22Rv1 (cell line): ENCODE data around the gene TMTC1.

Source experiments
- ZFX ChIP-seq: fragments of 450-650 bp; IDR thresholded peaks from 2 replicates; pipeline ENCODE4 v1.6.1; 2017; ENCODE audit warnings: antibody characterized with exemption, borderline replicate concordance
- TF ChIP-seq, protein P1 (sequence below): fragments of 450-650 bp; IDR thresholded peaks from 2 replicates; pipeline ENCODE4 v1.5.1; 2017; ENCODE audit warnings: mild to moderate bottlenecking

DNA sequence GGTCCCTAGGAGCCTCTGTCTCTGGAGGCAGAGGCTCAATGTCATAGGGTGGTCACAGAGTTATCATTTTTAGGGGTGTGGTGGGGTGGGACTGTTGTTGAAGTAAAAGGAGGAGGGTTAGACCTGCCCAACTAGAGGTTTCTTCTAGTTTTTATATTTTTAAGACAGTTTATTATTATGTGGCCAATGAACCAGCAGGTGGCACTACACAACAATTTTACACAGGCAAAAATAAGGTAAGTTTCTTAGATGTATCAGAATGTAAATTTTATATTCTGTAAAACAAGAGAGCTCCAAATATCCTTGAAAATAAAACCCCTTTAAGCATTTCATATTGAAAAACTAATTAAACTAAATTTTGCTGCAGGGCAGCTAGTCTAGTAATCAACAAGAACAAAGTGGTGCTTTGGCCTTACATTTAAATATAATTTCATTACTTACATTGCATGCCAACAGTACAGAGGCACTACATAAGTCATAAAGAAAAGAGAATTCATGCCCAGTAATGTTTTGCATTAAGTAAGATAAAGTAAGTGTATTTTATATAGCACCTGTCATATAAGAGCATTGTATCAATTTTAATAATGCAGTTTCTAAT is 264.1 kb downstream of the TMTC1 start:
- TF ChIP-seq, protein P1, sequence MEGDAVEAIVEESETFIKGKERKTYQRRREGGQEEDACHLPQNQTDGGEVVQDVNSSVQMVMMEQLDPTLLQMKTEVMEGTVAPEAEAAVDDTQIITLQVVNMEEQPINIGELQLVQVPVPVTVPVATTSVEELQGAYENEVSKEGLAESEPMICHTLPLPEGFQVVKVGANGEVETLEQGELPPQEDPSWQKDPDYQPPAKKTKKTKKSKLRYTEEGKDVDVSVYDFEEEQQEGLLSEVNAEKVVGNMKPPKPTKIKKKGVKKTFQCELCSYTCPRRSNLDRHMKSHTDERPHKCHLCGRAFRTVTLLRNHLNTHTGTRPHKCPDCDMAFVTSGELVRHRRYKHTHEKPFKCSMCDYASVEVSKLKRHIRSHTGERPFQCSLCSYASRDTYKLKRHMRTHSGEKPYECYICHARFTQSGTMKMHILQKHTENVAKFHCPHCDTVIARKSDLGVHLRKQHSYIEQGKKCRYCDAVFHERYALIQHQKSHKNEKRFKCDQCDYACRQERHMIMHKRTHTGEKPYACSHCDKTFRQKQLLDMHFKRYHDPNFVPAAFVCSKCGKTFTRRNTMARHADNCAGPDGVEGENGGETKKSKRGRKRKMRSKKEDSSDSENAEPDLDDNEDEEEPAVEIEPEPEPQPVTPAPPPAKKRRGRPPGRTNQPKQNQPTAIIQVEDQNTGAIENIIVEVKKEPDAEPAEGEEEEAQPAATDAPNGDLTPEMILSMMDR = peak; percentile 84
- no peak for TF ChIP-seq ZFX
